Skeletal muscle tissue (tissue), 4 donors: ENCODE measurements around the gene STARD7. TPM values are rescaled to one million over a fixed set of nuclear protein-coding genes. Genes with fewer than 3 reads are reported as not detected.

Experiments
- H3K27ac ChIP-seq: one replicate; pipeline ENCODE4 v1.7.0; 2013; ENCODE audit warnings: mild to moderate bottlenecking, low read depth, low read length, inconsistent platforms
- H3K27me3 ChIP-seq, 3 donors: one replicate each; pipeline ENCODE4 v1.7.0; 2013; ENCODE audit warnings: low read length in 3 of 3; ENCODE audit not compliant: control insufficient read depth in 3 of 3, insufficient read depth in 3 of 3
- H3K36me3 ChIP-seq, 3 donors: one replicate each; pipeline ENCODE4 v1.7.0; 2013; ENCODE audit warnings: low read length in 3 of 3; ENCODE audit not compliant: control insufficient read depth in 3 of 3, insufficient read depth in 3 of 3
- H3K4me1 ChIP-seq, 3 donors: one replicate each; pipeline ENCODE4 v1.7.0; 2013; ENCODE audit warnings: low read length in 3 of 3, mild to moderate bottlenecking in 3 of 3; ENCODE audit not compliant: control insufficient read depth in 3 of 3, insufficient read depth in 3 of 3
- H3K4me3 ChIP-seq, 3 donors: one replicate each; pipeline ENCODE4 v1.7.0; 2013; ENCODE audit warnings: low read length in 3 of 3
- H3K9ac ChIP-seq, 3 donors: one replicate each; pipeline ENCODE4 v1.7.0; 2013; ENCODE audit warnings: low read length in 3 of 3, mild to moderate bottlenecking in 3 of 3, moderate library complexity in 2 of 3, low read depth in 1 of 3
- H3K9me3 ChIP-seq, 3 donors: one replicate each; pipeline ENCODE4 v1.7.0; 2013; ENCODE audit warnings: low read length in 3 of 3; ENCODE audit not compliant: control insufficient read depth in 3 of 3
- total RNA-seq: library from RNA; depleted of rRNA; stranded (reverse); fragments of >200 nt; gene quantifications from one replicate; pipeline ENCODE4 v1.2.3, GENCODE V29; 2014
- donor health status: Osteomylitis.

Gene STARD7
- total RNA-seq, 1 donor from 2014 or later = 185 TPM

DNA sequence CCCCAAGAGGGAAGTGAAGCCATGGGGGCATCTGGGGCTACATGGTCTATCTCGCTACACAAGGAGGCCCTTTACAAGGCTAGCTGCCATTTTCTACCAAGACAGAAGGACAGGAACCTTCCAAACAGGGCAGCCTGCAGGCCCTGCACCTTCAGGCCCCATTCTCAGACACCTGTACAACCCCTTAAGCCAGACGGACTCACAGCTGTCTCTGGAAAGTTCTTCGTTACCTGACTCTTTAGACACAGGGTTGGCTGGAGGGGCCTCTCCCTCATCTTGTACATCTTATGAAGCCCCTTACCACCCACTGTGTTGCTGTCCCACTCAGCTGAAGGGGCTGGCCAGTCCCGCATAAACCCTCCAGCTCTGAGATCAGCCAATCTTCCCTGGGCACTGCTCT is 40.0 kb upstream of the STARD7 start:
- H3K27me3 ChIP-seq = no peaks in the 10 kb centered on the region
- no peaks in the 10 kb centered on the region for H3K9me3 ChIP-seq
- H3K9ac ChIP-seq = no peak overlapping the region
- no peak overlapping the region for H3K27ac ChIP-seq
- H3K36me3 ChIP-seq = peaks cover 9 to 15% (median 11%) of the 10 kb centered on the region in 3 donors
- no peak overlapping the region for H3K4me3 ChIP-seq
- peaks cover 47 to 76% (median 63%) of the 10 kb centered on the region in 3 donors for H3K4me1 ChIP-seq

GRCh38 chr2:96247896-96248295 is 39.3 kb upstream of the STARD7 start:
- H3K4me1 ChIP-seq = peaks cover 43 to 72% (median 59%) of the 10 kb centered on the region in 3 donors
- no peaks in the 10 kb centered on the region for H3K27me3 ChIP-seq
- H3K9me3 ChIP-seq = no peaks in the 10 kb centered on the region
- H3K27ac ChIP-seq = no peak overlapping the region
- no peak overlapping the region for H3K4me3 ChIP-seq
- no peak overlapping the region for H3K9ac ChIP-seq
- H3K36me3 ChIP-seq = peaks cover 2 to 8% (median 7%) of the 10 kb centered on the region in 3 donors

GRCh38 chr2:96247009-96247408 is 38.4 kb upstream of the STARD7 start:
- no peak overlapping the region for H3K4me3 ChIP-seq
- no peaks in the 10 kb centered on the region for H3K9me3 ChIP-seq
- peak overlapping the region; percentile 40 for H3K27ac ChIP-seq
- peaks cover 0 to 2% (median 0%) of the 10 kb centered on the region in 3 donors for H3K36me3 ChIP-seq
- H3K27me3 ChIP-seq = no peaks in the 10 kb centered on the region
- no peak overlapping the region for H3K9ac ChIP-seq
- H3K4me1 ChIP-seq = peaks cover 41 to 70% (median 55%) of the 10 kb centered on the region in 3 donors

- Histone ChIP-seq H3K36me3 (no peaks in the 10 kb centered on the region), H3K27me3 (no peaks in the 10 kb centered on the region), H3K4me1 (peaks cover 51 to 74% (median 58%) of the 10 kb centered on the region in 3 donors), H3K4me3 (no peak overlapping the region), H3K9me3 (no peaks in the 10 kb centered on the region), H3K27ac (peak overlapping the region; percentile 40), H3K9ac (peak overlapping the region in 1 of 3 donors; percentile 51)
Measured at GRCh38 chr2:96245609-96246390, 37.2 kb upstream of the STARD7 start.

DNA sequence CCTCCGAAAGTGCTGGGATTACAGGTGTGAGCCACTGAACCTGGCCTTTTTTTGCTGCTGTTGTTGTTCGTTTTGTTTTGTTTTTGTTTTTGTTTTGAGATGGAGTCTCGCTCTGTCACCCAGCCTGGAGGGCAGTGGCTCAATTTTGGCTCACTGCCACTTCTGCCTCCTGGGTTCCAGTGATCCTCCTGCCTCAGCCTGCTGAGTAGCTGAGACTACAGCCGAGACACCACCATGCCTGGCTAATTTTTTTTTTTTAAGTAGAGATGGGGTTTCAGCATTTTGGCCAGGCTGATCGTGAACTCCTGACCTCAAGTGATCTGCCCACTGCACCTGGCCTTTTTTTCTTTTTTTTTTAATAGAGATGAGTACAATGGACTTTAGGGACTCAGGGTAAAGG is 35.2 kb upstream of the STARD7 start:
- Histone ChIP-seq H3K27me3 (no peaks in the 10 kb centered on the region), H3K36me3 (no peaks in the 10 kb centered on the region), H3K9me3 (no peaks in the 10 kb centered on the region), H3K4me3 (no peak overlapping the region), H3K4me1 (peaks cover 53 to 75% (median 61%) of the 10 kb centered on the region in 3 donors), H3K27ac (no peak overlapping the region), H3K9ac (no peak overlapping the region)

DNA sequence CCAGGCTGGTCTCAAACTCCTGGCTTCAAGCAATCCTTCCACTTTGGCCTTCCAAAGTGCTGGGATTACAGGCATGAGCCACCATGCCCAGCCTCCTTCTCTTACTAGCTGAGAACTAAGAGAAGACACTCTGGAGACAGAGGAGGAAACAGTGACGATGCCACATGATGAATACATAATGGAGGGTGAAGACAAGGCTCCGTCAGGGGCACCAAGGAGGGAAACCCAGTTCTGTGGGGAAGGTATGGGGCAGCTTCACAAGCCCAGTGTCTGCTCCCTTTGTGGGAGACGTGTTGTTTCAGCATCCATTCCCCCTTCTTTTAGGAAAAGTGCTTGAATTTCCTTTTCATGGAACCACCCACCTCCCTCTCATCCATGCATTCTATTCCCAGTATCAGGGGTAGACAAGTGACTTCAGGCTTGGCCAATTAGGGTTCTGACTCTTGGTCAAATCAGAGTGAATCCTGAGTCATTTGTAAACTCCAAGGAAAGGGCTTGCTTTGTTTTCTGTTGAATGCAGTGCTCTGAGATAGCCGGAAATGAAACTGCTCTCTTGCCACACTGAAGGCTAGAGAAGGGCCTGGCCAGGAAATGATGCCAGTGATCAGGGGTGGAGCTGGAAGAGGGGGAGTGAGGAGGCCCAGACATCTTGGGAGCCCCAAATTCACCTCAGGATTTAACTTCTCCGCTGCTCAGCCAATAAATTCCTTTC is 33.4 kb upstream of the STARD7 start:
- peaks cover 56 to 81% (median 60%) of the 10 kb centered on the region in 3 donors for H3K4me1 ChIP-seq
- no peaks in the 10 kb centered on the region for H3K27me3 ChIP-seq
- H3K9ac ChIP-seq = peak overlapping the region in 1 of 3 donors; percentile 41
- H3K27ac ChIP-seq = peak overlapping the region; percentile 75
- peak overlapping the region in 1 of 3 donors; percentile 1 for H3K4me3 ChIP-seq
- H3K9me3 ChIP-seq = no peaks in the 10 kb centered on the region
- peaks cover 0 to 3% (median 0%) of the 10 kb centered on the region in 3 donors for H3K36me3 ChIP-seq

DNA sequence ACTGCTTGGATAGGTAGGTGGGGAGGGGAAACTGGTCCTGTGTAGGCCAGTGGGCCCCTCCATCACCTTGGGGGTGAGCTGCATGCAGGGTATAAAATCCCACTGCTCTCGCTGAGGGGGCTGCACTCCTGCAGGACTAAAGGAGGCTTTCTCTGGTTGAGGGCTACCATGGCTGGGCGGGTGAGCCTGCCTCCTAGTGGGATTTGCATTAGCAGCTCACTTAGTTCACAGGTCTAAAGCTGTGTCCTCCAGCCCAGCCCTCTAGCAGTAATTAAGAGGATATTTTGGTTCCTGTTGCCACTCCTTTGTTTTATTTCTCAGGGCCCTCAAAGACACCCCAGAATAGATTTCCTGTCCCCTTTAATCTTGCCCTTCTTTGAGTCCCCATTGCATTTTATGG is 32.6 kb upstream of the STARD7 start:
- H3K4me1 ChIP-seq = peaks cover 48 to 78% (median 54%) of the 10 kb centered on the region in 3 donors
- peak overlapping the region; percentile 75 for H3K27ac ChIP-seq
- H3K27me3 ChIP-seq = no peaks in the 10 kb centered on the region
- H3K9me3 ChIP-seq = no peaks in the 10 kb centered on the region
- peak overlapping the region in 1 of 3 donors; percentile 80 for H3K9ac ChIP-seq
- H3K4me3 ChIP-seq = no peak overlapping the region
- H3K36me3 ChIP-seq = peaks cover 0 to 5% (median 0%) of the 10 kb centered on the region in 3 donors

GRCh38 chr2:96240341-96241038 is 31.9 kb upstream of the STARD7 start:
- no peaks in the 10 kb centered on the region for H3K9me3 ChIP-seq
- H3K27me3 ChIP-seq = no peaks in the 10 kb centered on the region
- peaks cover 0 to 5% (median 0%) of the 10 kb centered on the region in 3 donors for H3K36me3 ChIP-seq
- peak overlapping the region; percentile 56 to 58 (median 58) for H3K4me3 ChIP-seq
- H3K4me1 ChIP-seq = peaks cover 45 to 72% (median 50%) of the 10 kb centered on the region in 3 donors
- H3K9ac ChIP-seq = peak overlapping the region; percentile 47 to 80 (median 55)
- H3K27ac ChIP-seq = peak overlapping the region; percentile 75

GRCh38 chr2:96239745-96240264 is 31.2 kb upstream of the STARD7 start:
- Histone ChIP-seq H3K27me3 (no peaks in the 10 kb centered on the region), H3K4me1 (peaks cover 45 to 70% (median 49%) of the 10 kb centered on the region in 3 donors), H3K36me3 (peaks cover 0 to 5% (median 0%) of the 10 kb centered on the region in 3 donors), H3K27ac (peak overlapping the region; percentile 75), H3K4me3 (peak overlapping the region; percentile 56 to 58 (median 58)), H3K9ac (peak overlapping the region; percentile 47 to 80 (median 55)), H3K9me3 (no peaks in the 10 kb centered on the region)
